B cell (primary cell): Measurements from ENCODE around the gene DVL1. TPM values are rescaled to one million over a fixed set of nuclear protein-coding genes. Genes with fewer than 3 reads are reported as not detected.

Experiments
- ATAC-seq: fragments of 200-7000 bp; cut with Tn5 transposase; one replicate; pipeline ENCODE4 v1.10.0; 2021; ENCODE audit warnings: low read depth, mild to moderate bottlenecking, moderate number of reproducible peaks, moderate library complexity
- CTCF ChIA-PET: fragments of 350-600 bp; sonication (Branson Sonifier 250); formaldehyde crosslinking; loops from one replicate; lab custom pipeline; 2021; ENCODE audit warnings: antibody characterized with exemption, inconsistent platforms; lab: Charles Lee
- POLR2A ChIA-PET: fragments of 350-600 bp; sonication (Branson Sonifier 250); formaldehyde crosslinking; loops from one replicate; lab custom pipeline; 2021; ENCODE audit warnings: antibody characterized with exemption; lab: Charles Lee
- DNase-seq: peaks from one replicate; pipeline ENCODE4 v3.0.0; 2013
- H2AFZ ChIP-seq: 2 replicates; pipeline ENCODE4 v1.6.1; 2012; ENCODE audit warnings: mild to moderate bottlenecking, low read depth, low read length; ENCODE audit not compliant: insufficient read depth, poor library complexity, severe bottlenecking
- H3K27ac ChIP-seq, 2 donors: 1 replicate in 1 of 2; 2 replicates in 1 of 2; pipeline ENCODE4 v1.5.1; 2012 to 2013; ENCODE audit warnings: low read length in 2 of 2, mild to moderate bottlenecking in 2 of 2, moderate library complexity in 1 of 2
- H3K27me3 ChIP-seq, 4 experiments: fragments of 200-600 bp in 1 of 4; sonication (generic) in 1 of 4; replicated peaks in 1 of 4; 1 replicate in 2 of 4; 2 replicates in 2 of 4; pipeline versions ENCODE4 v1.6.1 to v1.7.0; 2013 to 2016; ENCODE audit warnings: low read length in 3 of 4, mild to moderate bottlenecking in 2 of 4, mixed read lengths in 1 of 4, moderate library complexity in 1 of 4; ENCODE audit not compliant: insufficient read depth in 4 of 4, control insufficient read depth in 3 of 4; ENCODE audit errors: control extremely low read depth in 1 of 4
- H3K36me3 ChIP-seq, 2 experiments: replicated peaks in 1 of 2; 1 replicate in 1 of 2; 2 replicates in 1 of 2; pipeline versions ENCODE4 v1.6.1 to v1.7.1; 2013; ENCODE audit warnings: low read length in 1 of 2; ENCODE audit not compliant: insufficient read depth in 2 of 2, control insufficient read depth in 1 of 2; ENCODE audit errors: control extremely low read depth in 1 of 2, extremely low read depth in 1 of 2
- H3K4me1 ChIP-seq, 2 donors: fragments of 200-600 bp in 1 of 2; sonication (generic) in 1 of 2; 1 replicate in 1 of 2; 2 replicates in 1 of 2; pipeline versions ENCODE4 v1.5.1 to v1.6.1; 2013 to 2017; ENCODE audit warnings: low read length in 2 of 2; ENCODE audit not compliant: control insufficient read depth in 2 of 2, insufficient read depth in 2 of 2
- H3K4me2 ChIP-seq: replicated peaks from 2 replicates; pipeline ENCODE3; 2012; ENCODE audit warnings: mild to moderate bottlenecking, low read depth, low read length; ENCODE audit not compliant: poor library complexity, severe bottlenecking
- H3K4me3 ChIP-seq, 5 experiments: fragments of 200-600 bp in 1 of 5; sonication (generic) in 1 of 5; 1 replicate in 3 of 5; 2 replicates in 2 of 5; pipeline versions ENCODE4 v1.5.1 to v1.7.0; 2011 to 2016; ENCODE audit warnings: low read length in 4 of 5, mild to moderate bottlenecking in 4 of 5, low read depth in 2 of 5, control low read depth in 1 of 5, moderate library complexity in 1 of 5; ENCODE audit not compliant: insufficient read depth in 1 of 5; ENCODE audit errors: control extremely low read depth in 1 of 5, extremely low read depth in 1 of 5
- H3K79me2 ChIP-seq: fragments of 200-600 bp; sonication (generic); one replicate; pipeline ENCODE4 v1.6.0; 2016; ENCODE audit warnings: low read length; ENCODE audit not compliant: control insufficient read depth, insufficient read depth
- H3K9ac ChIP-seq: fragments of 200-600 bp; sonication (generic); 2 replicates; pipeline ENCODE4 v1.6.1; 2017; ENCODE audit warnings: mild to moderate bottlenecking, low read length, moderate library complexity
- H3K9me3 ChIP-seq, 3 donors: one replicate each; pipeline versions ENCODE4 v1.6.1 to v1.7.1; 2013; ENCODE audit warnings: low read length in 2 of 3; ENCODE audit not compliant: control insufficient read depth in 2 of 3, insufficient read depth in 1 of 3; ENCODE audit errors: control extremely low read depth in 1 of 3
- H4K20me1 ChIP-seq: 2 replicates; pipeline ENCODE4 v1.6.0; 2012; ENCODE audit warnings: mild to moderate bottlenecking, low read length; ENCODE audit not compliant: insufficient read depth, control insufficient read depth, poor library complexity, severe bottlenecking
- H3K27ac Mint-ChIP-seq: one replicate; pipeline ENCODE4 v1.8.0; 2021; ENCODE audit warnings: mixed read lengths
- H3K27me3 Mint-ChIP-seq: one replicate; pipeline ENCODE4 v1.8.0; 2021; ENCODE audit warnings: mixed read lengths
- H3K4me1 Mint-ChIP-seq: one replicate; pipeline ENCODE4 v1.8.0; 2021; ENCODE audit warnings: mixed read lengths
- H3K4me3 Mint-ChIP-seq: one replicate; pipeline ENCODE4 v1.8.0; 2021; ENCODE audit warnings: mixed read lengths
- H3K9me3 Mint-ChIP-seq: one replicate; pipeline ENCODE4 v1.8.0; 2022; ENCODE audit warnings: mixed read lengths; ENCODE audit not compliant: insufficient read depth
- CTCF ChIP-seq: fragments of 200-600 bp; IDR thresholded peaks from one replicate; pipeline ENCODE4 v1.8.0; 2022; ENCODE audit warnings: antibody characterized with exemption, mild to moderate bottlenecking
- EZH2 ChIP-seq: IDR thresholded peaks from 2 replicates; pipeline ENCODE4 v1.6.1; 2012; ENCODE audit warnings: borderline replicate concordance, low read depth, mild to moderate bottlenecking, moderate library complexity, low read length; ENCODE audit not compliant: insufficient read depth, poor library complexity, severe bottlenecking
- WGBS: methylation state at CpG from one replicate; pipeline ENCODE4 v1.1.5; 2013; ENCODE audit warnings: missing lambda C conversion rate; ENCODE audit not compliant: insufficient coverage; 5-methylcytosine and 5-hydroxymethylcytosine counted together
- intact Hi-C: fragments of 100-400 bp; cut with micrococcal nuclease; formaldehyde crosslinking; loops from one replicate; pipeline ENCODE4 v1.10.0; 2022
- polyA plus RNA-seq: library from polyadenylated mRNA; depleted of rRNA; stranded (reverse); fragments of >200 nt; gene quantifications from 2 replicates; pipeline ENCODE4 v1.2.3, GENCODE V29; 2012
- total RNA-seq, 2 donors: library from RNA; stranded (reverse); fragments of 120-200 nt in 1 of 2; gene quantifications; 1 replicate in 1 of 2; 2 replicates in 1 of 2; pipeline versions ENCODE4 v1.2.3 to v1.2.4, GENCODE V29; 2013 to 2022

Gene DVL1
- total and polyA plus RNA-seq, 2 donors (not counting 1 experiment from before 2014, with no cell fraction given): 46.1 to 53.5 TPM

- peaks cover 6% of the 10 kb centered on the region for H4K20me1 ChIP-seq
- H3K27me3 ChIP-seq: peaks cover 0 to 47% (median 13%) of the 10 kb centered on the region in 4 experiments
- H3K4me3 Mint-ChIP-seq: peak overlapping the region; percentile 79
- H3K9me3 ChIP-seq: peaks cover 0 to 7% (median 0%) of the 10 kb centered on the region in 3 donors
- no peak for TF ChIP-seq CTCF
- no peak overlapping the region for H3K9ac ChIP-seq
- ATAC-seq: no peak
- H3K27me3 Mint-ChIP-seq: peaks cover 20% of the 10 kb centered on the region
- intact Hi-C loops: no loop called here
- peak overlapping the region; percentile 55 for H3K4me2 ChIP-seq
- no peaks in the 10 kb centered on the region for H3K36me3 ChIP-seq
- H3K9me3 Mint-ChIP-seq: no peaks in the 10 kb centered on the region
- POLR2A ChIA-PET: no interaction called here
- CTCF ChIA-PET: interaction anchor here (2.4 kb wide), 1 partner anchor 18 kb away, joined by 8 read pairs; no protein-coding TSS in a partner anchor
- H2AFZ ChIP-seq: no peak overlapping the region
- peaks cover 7% of the 10 kb centered on the region for H3K79me2 ChIP-seq
- peaks cover 33 to 37% of the 10 kb centered on the region in 2 donors for H3K4me1 ChIP-seq
- H3K27ac Mint-ChIP-seq: no peak overlapping the region
- H3K4me1 Mint-ChIP-seq: peaks cover 22% of the 10 kb centered on the region
- peak; percentile 63 for DNase-seq
- 26% methylated on average over 4 of the region's 5 CpGs for WGBS
- no peak overlapping the region for H3K27ac ChIP-seq
- H3K4me3 ChIP-seq: no peak overlapping the region
Measured at GRCh38 chr1:1352786-1353388, 3.7 kb upstream of the DVL1 start.

GRCh38 chr1:1351511-1352427 is 2.6 kb upstream of the DVL1 start:
- H3K27me3 ChIP-seq: peaks cover 0 to 36% (median 12%) of the 10 kb centered on the region in 4 experiments
- H4K20me1 ChIP-seq: peaks cover 15% of the 10 kb centered on the region
- intact Hi-C loops: no loop called here
- Mint-ChIP-seq H3K4me3 (peak overlapping the region; percentile 79), H3K27ac (peak overlapping the region; percentile 61), H3K9me3 (no peaks in the 10 kb centered on the region), H3K4me1 (peaks cover 31% of the 10 kb centered on the region), H3K27me3 (peaks cover 13% of the 10 kb centered on the region)
- ChIA-PET POLR2A (no interaction called here), CTCF (interaction anchor here (2.4 kb wide), 1 partner anchor 19 kb away, joined by 8 read pairs; no protein-coding TSS in a partner anchor)
- peaks cover 17% of the 10 kb centered on the region for H3K79me2 ChIP-seq
- no peak overlapping the region for H3K27ac ChIP-seq
- H3K4me2 ChIP-seq: no peak overlapping the region
- 90% methylated on average over 28 of the region's 29 CpGs for WGBS
- no peak overlapping the region for H2AFZ ChIP-seq
- peaks cover 0 to 7% (median 0%) of the 10 kb centered on the region in 3 donors for H3K9me3 ChIP-seq
- TF ChIP-seq CTCF: no peak
- no peak for TF ChIP-seq EZH2
- no peaks in the 10 kb centered on the region for H3K36me3 ChIP-seq
- H3K9ac ChIP-seq: no peak overlapping the region
- no peak overlapping the region for H3K4me3 ChIP-seq
- H3K4me1 ChIP-seq: peaks cover 31 to 44% of the 10 kb centered on the region in 2 donors
- no peak for ATAC-seq
- no peak for DNase-seq
